SK-N-SH (cell line): ENCODE data around the gene MRPL53. TPM values are rescaled to one million over a fixed set of nuclear protein-coding genes. Genes with fewer than 3 reads are reported as not detected.

Source experiments
- CTCF ChIA-PET: fragments of 300-600, 350-600 bp; formaldehyde crosslinking; extraction: SDS; loops from one replicate; lab custom pipeline; 2021; lab: Yijun Ruan, JAX
- POLR2A ChIA-PET: fragments of 350-600 bp; sonication (Branson Sonifier 250); formaldehyde crosslinking; extraction: SDS; loops from one replicate; lab custom pipeline; 2020; ENCODE audit warnings: antibody characterized with exemption, inconsistent platforms; lab: Yijun Ruan, JAX
- DNase-seq: peaks from one replicate; pipeline ENCODE4 v3.0.0; 2012
- H2AFZ ChIP-seq: fragments of 200-600 bp; sonication (generic); 2 replicates; pipeline ENCODE4 v1.8.1; 2016; ENCODE audit warnings: antibody characterized with exemption, mild to moderate bottlenecking, low read depth
- H3F3A ChIP-seq: fragments of 200-600 bp; sonication (generic); replicated peaks from 2 replicates; pipeline ENCODE3; 2016; ENCODE audit warnings: antibody characterized with exemption, mild to moderate bottlenecking; ENCODE audit not compliant: insufficient read depth
- H3K27ac ChIP-seq, 2 experiments: fragments of 200-500 bp in 1 of 2; fragments of 200-600 bp in 1 of 2; sonication (Bioruptor generic) in 1 of 2; sonication (generic), shearing (Covaris generic) in 1 of 2; 2 replicates each; pipeline versions ENCODE4 v1.5.1 to v1.6.1; 2014 to 2016; ENCODE audit warnings: low read depth in 2 of 2, inconsistent platforms in 1 of 2, low read length in 1 of 2, mild to moderate bottlenecking in 1 of 2, mixed read lengths in 1 of 2
- H3K27me3 ChIP-seq: fragments of 200-600 bp; sonication (generic), shearing (Covaris generic); 2 replicates; pipeline ENCODE4 v1.6.1; 2016; ENCODE audit warnings: mixed run types; ENCODE audit not compliant: insufficient read depth
- H3K36me3 ChIP-seq, 2 experiments: fragments of 200-500 bp in 1 of 2; fragments of 200-600 bp in 1 of 2; sonication (Bioruptor generic) in 1 of 2; sonication (generic) in 1 of 2; replicated peaks in 1 of 2; 2 replicates each; pipeline versions ENCODE3 to v1.5.1; 2014 to 2016; ENCODE audit warnings: low read length in 1 of 2, mild to moderate bottlenecking in 1 of 2; ENCODE audit not compliant: insufficient read depth in 2 of 2, control insufficient read depth in 1 of 2
- H3K4me1 ChIP-seq, 2 experiments: fragments of 200-500 bp in 1 of 2; fragments of 200-600 bp in 1 of 2; sonication (Bioruptor generic) in 1 of 2; sonication (generic), shearing (Covaris generic) in 1 of 2; 2 replicates each; pipeline versions ENCODE4 v1.5.1 to v1.6.1; 2014 to 2016; ENCODE audit warnings: low read depth in 1 of 2, low read length in 1 of 2, mixed run types in 1 of 2; ENCODE audit not compliant: insufficient read depth in 2 of 2, control insufficient read depth in 1 of 2
- H3K4me2 ChIP-seq: fragments of 200-600 bp; sonication (generic), shearing (Covaris generic); 2 replicates; pipeline ENCODE4 v1.6.1; 2017; ENCODE audit warnings: mixed run types
- H3K4me3 ChIP-seq, 2 experiments: fragments of 200-500 bp in 1 of 2; fragments of 200-600 bp in 1 of 2; sonication (Bioruptor generic) in 1 of 2; sonication (generic), shearing (Covaris generic) in 1 of 2; 2 replicates each; pipeline versions ENCODE4 v1.5.1 to v1.8.1; 2014 to 2016; ENCODE audit warnings: low read depth in 2 of 2, inconsistent platforms in 1 of 2, low read length in 1 of 2, mild to moderate bottlenecking in 1 of 2, mixed read lengths in 1 of 2, moderate library complexity in 1 of 2
- H3K79me2 ChIP-seq: fragments of 200-600 bp; sonication (generic); 2 replicates; pipeline ENCODE4 v1.8.1; 2017; ENCODE audit warnings: mild to moderate bottlenecking; ENCODE audit not compliant: insufficient read depth
- H3K9ac ChIP-seq: fragments of 200-600 bp; sonication (generic); 2 replicates; pipeline ENCODE4 v1.6.1; 2017; ENCODE audit warnings: mixed run types
- H3K9me2 ChIP-seq: fragments of 200-600 bp; sonication (generic); 2 replicates; pipeline ENCODE4 v1.6.1; 2017; ENCODE audit warnings: mixed run types
- H3K9me3 ChIP-seq: fragments of 200-600 bp; sonication (generic); 2 replicates; pipeline ENCODE4 v1.6.1; 2017; ENCODE audit warnings: mixed run types, mild to moderate bottlenecking, moderate library complexity
- H4K20me1 ChIP-seq: fragments of 200-600 bp; sonication (generic); 2 replicates; pipeline ENCODE4 v1.6.1; 2017; ENCODE audit warnings: mild to moderate bottlenecking, mixed run types; ENCODE audit not compliant: insufficient read depth
- EZH2phosphoT487 ChIP-seq: fragments of 200-600 bp; sonication (generic); IDR thresholded peaks from 2 replicates; pipeline ENCODE4 v1.6.1; 2017; ENCODE audit warnings: low read depth, mixed run types, mild to moderate bottlenecking, antibody characterized with exemption, moderate library complexity, borderline replicate concordance
- MXI1 ChIP-seq: IDR thresholded peaks from 2 replicates; pipeline ENCODE4 v1.6.1; 2012; ENCODE audit warnings: mild to moderate bottlenecking, low read depth, low read length, improper control_type of control experiment
- POLR2AphosphoS5 ChIP-seq: IDR thresholded peaks from 2 replicates; pipeline ENCODE4 v1.6.1; 2012; ENCODE audit warnings: low read depth, low read length
- REST ChIP-seq: IDR thresholded peaks from 2 replicates; pipeline ENCODE4 v1.6.1; 2012; ENCODE audit warnings: mild to moderate bottlenecking, low read depth, low read length, moderate library complexity
- SMC3 ChIP-seq: IDR thresholded peaks from 2 replicates; pipeline ENCODE4 v1.6.1; 2012; ENCODE audit warnings: low read depth, low read length, improper control_type of control experiment
- TAF1 ChIP-seq: IDR thresholded peaks from 2 replicates; pipeline ENCODE4 v1.6.1; 2012; ENCODE audit warnings: low read depth, mild to moderate bottlenecking, low read length, moderate library complexity, borderline replicate concordance
- YY1 ChIP-seq: IDR thresholded peaks from 2 replicates; pipeline ENCODE4 v1.4.0; 2012; ENCODE audit warnings: low read depth, mild to moderate bottlenecking
- WGBS: methylation state at CpG from one replicate; pipeline ENCODE4 v1.1.6; 2017; ENCODE audit warnings: low lambda C conversion rate; 5-methylcytosine and 5-hydroxymethylcytosine counted together
- polyA plus RNA-seq, 3 experiments: library from polyadenylated mRNA; depleted of rRNA; stranded (reverse); fragments of >200 nt; gene quantifications; 2 replicates each; pipeline ENCODE4 v1.2.3, GENCODE V29; 2012
- TF ChIP-seq, protein P1 (sequence below): IDR thresholded peaks from 2 replicates; pipeline ENCODE4 v1.4.0; 2012; ENCODE audit warnings: low read depth, borderline replicate concordance

Gene MRPL53
- polyA plus RNA-seq, 1 of the 3 experiments (the other 2 are of a cell fraction), result 95.0 TPM

- POLR2A ChIA-PET, result interaction anchor here (0.7 to 5.9 kb wide), 8 partner anchors 8 to 56 kb away, joined by 3 to 60 read pairs (median 10); partner anchors contain the start of genes C2orf81, CCDC142, MOGS and MRPL53
- Histone ChIP-seq H3K36me3 (peaks cover 0 to 22% of the 10 kb centered on the region in 2 experiments), H3K9me2 (no peaks in the 10 kb centered on the region), H3K27me3 (no peaks in the 10 kb centered on the region), H3K4me1 (peaks cover 14 to 31% of the 10 kb centered on the region in 2 experiments; a peak in 3 of 4 replicates), H3K27ac (peak overlapping the region; percentile 69 to 99; a peak in 3 of 4 replicates), H3F3A (peaks cover 13% of the 10 kb centered on the region), H3K9me3 (no peaks in the 10 kb centered on the region), H2AFZ (0 out of 2 replicates have a peak overlapping the region, but pooled peaks have one; percentile 27), H3K79me2 (peaks cover 29% of the 10 kb centered on the region), H4K20me1 (no peaks in the 10 kb centered on the region), H3K4me2 (peak overlapping the region; percentile 95), H3K4me3 (peak overlapping the region; percentile 68 to 70), H3K9ac (peak overlapping the region; percentile 44; the same call in 1 of the 2 replicates)
- no peak for TF ChIP-seq POLR2AphosphoS5
- TF ChIP-seq SMC3, result no peak
- TF ChIP-seq YY1, result 0 out of 2 replicates have a peak, but pooled peaks have one; percentile 4
- 0 out of 2 replicates have a peak, but pooled peaks have one; percentile 7 for TF ChIP-seq REST
- no peak for TF ChIP-seq EZH2phosphoT487
- TF ChIP-seq TAF1, result 0 out of 2 replicates have a peak, but pooled peaks have one; percentile 16
- peak; percentile 30; the same call in 1 of the 2 replicates for TF ChIP-seq MXI1
- TF ChIP-seq, protein P1, sequence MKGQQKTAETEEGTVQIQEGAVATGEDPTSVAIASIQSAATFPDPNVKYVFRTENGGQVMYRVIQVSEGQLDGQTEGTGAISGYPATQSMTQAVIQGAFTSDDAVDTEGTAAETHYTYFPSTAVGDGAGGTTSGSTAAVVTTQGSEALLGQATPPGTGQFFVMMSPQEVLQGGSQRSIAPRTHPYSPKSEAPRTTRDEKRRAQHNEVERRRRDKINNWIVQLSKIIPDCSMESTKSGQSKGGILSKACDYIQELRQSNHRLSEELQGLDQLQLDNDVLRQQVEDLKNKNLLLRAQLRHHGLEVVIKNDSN, result no peak
- no peak for DNase-seq
- 6% methylated on average over 17 of the region's 27 CpGs for WGBS
- CTCF ChIA-PET, result interaction anchor here (0.5 to 2.8 kb wide), 9 partner anchors 10 to 720 kb away, joined by 3 to 10 read pairs (median 4); partner anchors contain the start of genes CCDC142, PCGF1, TPRKB and TTC31
These were observed 15.3 kb downstream of the MRPL53 start for GRCh38 chr2:74457129-74457548.
